ENCODE measurements around the gene FAM83G.
"Not testable (repeated sequence)": the region's sequence is repeated elsewhere in the genome, so short reads cannot be mapped to it uniquely, and the experiment has no call there.

The FAM83G gene

DNA sequence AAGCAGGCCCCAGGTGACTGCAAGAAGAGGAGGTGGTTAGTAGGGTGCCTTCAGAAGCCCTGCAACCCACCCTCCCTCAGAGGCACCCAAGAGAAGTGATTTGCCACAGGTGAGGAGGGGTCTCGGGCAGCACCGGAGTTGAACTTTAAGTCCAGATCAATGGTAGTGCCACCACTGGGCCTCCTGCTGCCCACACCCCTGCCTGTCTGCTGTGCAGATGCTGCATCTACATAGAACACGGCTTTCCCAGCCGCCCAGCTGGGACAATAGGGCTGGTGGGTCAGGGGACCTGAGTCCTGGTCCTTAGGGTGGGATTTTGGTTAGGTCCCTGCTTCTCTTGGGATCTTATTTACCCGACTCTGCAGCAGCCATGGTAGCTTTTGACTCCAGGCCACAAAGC, 17.6 kb upstream of the FAM83G start:
- DNase-seq: no peak

DNA sequence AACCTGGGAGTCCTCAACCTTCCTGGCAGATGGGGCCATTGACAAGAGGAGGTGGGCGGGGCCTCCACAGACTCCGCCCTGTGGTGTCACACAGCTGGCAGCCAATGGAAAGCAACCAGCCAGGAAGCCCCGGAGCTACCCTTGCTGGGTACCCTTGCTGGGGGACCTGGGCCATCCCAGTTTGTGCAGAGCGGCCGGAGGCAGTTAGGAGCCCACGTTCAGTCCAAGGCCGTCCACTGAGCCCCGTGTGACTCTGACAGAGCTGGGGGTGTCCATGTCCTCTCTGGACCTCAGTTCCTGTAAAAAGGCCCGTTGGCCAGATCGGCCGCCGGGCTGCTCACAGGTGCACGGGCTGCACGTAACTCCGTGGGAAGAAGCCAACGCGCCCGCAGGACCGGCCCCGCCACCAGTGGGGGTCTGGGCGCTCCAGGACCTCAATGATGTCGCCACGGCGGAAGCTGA, 17.1 kb upstream of the FAM83G start:
- DNase-seq: no peak

DNA sequence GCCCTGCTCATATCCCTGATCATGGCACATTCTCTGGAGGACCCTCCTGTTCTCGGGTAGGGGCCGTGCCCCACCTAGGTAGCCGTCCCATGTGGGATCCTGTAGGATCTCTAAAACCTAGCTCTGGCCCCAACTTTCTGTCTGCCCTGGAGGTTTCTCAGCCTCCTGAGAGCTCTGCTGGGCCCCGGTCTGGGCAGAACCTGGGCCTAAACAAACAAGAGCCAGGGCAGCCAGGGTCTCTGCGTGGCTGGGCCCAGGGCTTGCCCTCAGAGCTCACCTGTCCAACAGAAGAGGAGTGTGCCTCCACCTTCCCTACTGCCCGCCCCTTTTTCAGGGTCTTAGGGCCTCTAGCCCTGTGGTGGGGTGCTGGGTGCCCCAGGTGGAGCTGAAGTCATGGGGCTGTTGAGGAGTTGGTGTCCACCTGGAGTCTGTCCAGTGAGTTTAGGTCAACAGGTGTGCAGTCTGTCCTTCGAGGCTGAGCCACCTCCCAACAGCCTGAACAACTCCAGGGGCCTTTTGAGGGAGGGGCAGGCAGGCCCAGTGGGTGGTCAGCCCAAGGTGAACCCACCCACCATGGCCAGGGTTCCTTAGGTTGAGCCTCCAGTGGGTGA, 16.6 kb upstream of the FAM83G start:
- not testable (repeated sequence) for DNase-seq

DNA sequence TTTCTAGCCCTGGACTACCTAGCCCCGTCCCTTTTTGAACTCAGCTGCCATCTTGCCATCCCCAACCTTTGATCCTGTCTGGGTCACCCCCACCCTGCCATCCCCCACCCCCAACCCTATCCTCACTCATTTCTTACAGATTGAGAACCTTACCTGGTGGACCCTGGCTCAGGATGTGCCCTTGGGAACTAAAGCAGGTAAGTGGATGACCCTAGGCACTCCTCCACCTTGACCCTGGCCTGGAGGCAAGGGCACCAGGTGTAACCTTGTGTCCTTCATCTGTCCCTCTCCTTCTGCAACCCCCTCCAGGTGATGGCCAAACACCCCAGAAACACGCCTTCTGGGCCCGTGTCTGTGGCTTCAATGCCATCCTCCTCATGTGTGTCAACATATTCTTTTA, 15.5 kb upstream of the FAM83G start:
- no peak for DNase-seq

DNA sequence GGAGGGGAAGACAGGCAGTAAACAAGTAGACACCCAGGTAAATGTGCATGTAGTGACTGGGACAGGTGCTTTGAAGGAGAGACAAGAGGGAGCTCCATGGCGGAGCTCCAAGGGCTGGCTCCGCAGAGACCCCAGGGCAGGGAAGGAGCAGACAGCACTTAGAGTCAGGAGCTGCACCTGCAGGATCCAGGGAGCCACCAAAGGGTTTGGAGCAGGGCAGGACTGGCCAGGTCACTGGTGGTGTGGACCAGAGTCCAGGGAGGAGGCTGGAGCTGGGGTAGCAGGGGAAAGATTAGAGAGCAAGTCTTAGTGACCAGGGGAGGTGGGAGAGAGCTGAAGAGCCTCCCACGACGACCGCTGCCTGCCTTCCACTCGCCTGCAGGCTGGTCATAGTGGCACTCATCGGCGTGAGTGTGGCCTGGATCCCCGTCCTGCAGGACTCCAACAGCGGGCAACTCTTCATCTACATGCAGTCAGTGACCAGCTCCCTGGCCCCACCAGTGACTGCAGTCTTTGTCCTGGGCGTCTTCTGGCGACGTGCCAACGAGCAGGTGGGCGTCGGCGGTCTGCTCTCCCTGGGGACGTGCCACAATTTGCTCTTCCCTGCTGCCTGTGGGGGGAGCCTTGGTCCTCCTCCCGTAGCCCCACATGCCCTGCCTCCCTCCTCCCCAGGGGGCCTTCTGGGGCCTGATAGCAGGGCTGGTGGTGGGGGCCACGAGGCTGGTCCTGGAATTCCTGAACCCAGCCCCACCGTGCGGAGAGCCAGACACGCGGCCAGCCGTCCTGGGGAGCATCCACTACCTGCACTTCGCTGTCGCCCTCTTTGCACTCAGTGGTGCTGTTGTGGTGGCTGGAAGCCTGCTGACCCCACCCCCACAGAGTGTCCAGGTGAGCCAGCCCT, 14.7 kb upstream of the FAM83G start:
- DNase-seq: no peak

DNA sequence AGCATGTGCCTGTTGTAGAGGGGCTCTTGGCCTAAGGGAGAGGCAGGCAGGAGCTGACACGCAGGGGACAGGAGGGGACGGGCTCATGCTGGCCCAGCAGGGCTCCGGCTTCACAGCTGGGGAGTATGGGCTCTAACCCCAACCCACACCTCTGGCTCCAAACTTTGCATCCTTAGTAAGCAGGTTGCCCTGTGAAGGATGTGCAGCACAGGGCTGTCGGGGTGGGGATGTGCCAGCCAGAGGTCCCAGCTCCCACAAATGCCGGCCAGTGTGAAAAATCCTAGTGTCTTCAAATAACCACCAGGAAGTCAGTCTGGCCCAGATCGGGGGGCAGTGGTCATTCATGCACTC, 14.0 kb upstream of the FAM83G start:
- no peak for DNase-seq

DNA sequence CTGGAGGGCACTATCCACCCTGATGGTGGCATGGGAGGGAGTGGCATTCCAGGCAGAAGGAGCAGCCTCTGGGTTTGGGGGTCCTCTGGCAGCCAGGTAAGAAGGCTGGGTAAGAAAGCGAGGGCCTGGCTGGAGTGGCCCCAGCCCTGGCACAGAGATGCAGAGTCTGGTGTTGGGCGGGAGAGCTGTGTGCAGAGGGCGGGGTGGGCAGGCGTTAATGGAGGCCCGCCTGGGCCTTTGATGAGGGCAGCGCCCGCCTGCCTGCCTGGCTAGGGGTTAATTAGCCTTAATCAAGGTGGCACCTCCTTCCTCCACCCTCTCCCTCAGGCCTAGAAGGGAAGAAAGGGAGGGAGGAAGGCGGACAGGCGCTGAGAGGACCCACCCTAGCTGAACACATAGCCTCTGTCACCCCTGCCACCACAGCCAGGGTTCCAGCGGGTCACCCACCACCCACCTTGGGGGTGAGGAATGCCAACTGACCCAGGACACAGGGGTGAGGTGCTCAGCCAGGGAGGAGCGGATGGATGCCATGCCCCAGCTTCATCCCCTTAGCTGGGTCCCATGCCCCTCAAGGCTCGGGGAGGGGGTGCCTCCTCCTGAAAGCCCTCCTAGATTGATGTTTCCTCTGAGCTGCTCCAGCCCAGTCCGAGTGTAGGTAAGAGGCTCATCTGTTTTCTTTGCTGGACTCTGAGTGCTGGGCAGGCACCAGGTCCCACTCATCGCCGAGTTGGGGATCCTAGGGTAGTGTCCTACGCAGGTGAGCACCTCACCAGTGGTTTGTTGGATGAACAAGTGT, 13.4 kb upstream of the FAM83G start:
- no peak for DNase-seq

DNA sequence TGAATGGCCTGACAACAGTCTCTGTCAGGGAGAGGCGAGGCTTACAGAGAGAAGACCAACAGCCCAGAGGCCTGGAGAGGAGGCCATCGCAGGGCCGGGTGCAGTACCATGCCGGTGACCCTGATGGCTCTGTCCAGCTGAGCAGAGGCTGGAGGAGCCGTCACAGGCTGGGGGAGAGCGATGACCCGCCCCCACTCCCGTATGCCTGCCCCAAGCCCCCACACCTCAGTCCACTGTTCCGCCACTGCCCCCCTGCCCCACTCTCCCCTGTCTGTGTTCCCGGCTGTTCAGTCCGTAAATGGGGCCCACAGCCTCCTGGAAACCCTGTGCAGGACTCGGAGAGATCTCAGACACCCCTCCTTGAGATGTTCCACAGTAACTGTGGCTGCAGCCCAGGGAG, 12.8 kb upstream of the FAM83G start:
- no peak for DNase-seq

DNA sequence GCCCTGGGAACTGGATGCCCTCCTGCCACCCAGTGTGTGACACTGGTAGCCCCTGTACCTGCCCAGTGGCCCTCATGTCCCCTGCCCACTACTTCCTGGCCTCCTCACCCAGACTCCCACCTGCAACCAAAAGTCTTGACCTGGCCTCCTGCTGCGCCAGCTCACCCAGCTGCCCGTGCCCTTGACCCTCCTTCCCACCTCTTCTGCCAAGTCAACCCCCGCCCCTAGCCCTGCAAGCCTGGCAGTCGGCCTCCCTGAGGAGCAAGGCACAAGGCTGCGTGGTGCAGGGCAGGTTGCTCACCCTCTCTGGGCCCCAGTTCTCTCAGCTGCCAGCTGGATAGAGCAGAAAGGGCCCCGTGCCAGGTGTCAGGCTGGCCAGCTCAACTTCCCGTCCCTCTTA, 12.3 kb upstream of the FAM83G start:
- no peak for DNase-seq

DNA sequence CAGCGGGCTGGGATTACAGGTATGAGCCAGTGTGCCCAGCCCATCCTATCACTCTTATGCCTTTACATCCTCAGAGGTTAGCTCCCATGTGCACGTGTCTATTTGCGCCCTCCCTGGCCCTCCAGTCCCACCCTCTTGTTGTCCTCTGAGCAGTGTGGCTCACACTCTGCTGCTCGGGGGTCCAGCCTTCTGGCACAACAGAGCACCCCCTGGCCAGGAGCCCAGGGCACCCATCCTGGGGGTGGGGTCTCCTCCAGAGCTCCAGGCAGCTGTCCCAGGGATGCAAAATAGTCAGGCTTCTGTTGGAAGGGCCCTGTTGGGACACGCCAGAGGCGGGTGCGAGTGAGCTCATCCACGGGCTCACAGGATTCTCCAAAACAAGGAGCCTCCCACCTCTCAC, 11.7 kb upstream of the FAM83G start:
- no peak for DNase-seq

DNA sequence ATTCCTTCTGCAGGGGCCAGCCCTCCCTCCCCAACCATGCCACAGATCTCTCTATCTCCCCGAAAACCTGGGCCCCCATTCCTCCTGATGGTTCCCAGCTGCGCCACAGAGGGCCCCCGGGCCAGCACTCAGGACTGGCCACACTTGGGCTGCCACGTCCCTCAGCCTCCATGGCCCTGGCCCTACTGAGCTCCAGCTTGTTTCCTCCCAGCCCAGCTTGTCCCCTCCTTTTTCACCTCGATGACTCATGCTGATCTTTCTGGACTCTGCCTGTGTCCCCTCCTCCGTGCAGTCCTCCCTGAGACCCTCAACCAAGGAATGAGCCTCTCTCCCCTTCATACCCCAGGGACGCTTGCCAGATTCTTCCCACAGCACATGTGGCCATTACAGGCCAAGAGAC, 10.9 kb upstream of the FAM83G start:
- no peak for DNase-seq

DNA sequence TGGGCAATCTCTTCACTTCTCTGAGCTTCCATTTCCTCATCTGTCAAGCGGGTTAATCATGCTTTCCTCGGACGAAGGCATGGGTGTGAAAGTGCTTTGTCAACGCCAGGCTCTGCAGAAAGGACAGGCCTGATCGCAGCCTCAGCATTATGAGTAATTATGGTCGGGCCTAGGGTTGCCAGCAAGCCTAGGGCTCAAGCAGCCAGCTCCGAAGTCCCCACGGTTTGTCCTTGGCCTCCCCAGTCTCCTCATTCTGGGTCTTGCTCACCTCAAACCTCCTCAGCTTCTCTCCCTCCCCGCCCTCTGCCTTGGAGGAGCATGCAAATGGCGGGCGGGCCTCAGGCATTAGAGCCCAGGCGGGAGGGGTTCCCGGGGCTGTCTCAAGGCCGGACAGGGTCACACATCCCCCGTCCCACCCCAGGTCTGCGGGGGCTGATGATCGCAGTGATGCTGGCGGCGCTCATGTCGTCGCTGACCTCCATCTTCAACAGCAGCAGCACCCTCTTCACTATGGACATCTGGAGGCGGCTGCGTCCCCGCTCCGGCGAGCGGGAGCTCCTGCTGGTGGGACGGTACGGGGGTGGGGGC, 10.2 kb upstream of the FAM83G start:
- DNase-seq: no peak

DNA sequence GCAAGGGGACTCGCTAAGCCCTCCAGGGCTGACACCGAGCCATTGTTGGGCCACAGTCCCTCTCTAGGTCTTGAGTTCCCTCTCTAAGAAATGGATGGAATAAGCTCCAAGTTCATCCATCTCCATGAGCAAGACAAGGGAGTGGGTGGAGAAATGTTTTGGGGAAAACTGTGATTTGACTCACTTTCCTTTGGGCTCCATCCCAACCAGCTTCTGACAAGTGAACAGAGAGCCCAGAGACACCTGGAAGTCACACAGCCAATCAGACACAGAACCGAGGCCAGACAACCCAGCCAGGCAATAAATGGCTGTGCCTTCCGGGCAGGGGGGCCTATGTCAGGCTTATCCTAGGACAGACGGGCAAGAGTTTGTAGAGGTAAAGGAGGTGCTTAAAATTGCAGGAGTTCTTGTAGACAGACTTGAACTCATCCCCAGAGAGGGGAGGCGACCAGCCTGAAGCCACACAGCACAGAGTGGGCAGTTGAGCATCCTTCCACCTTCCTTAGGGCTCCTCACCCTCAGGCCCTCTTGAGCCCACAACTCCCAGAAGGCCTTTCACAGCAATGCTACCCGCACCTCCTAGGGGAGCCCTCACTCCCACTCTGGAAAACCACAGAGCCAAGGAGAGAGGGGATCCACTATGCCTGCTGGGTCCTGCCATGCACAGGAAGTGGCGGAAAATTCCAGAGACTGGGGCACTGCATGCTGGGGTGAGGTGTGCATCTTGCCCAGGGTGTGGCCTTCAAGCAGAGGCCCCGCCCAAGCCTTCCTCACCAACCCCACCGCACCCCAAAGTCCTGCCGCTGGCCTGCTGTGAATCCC, 9.5 kb upstream of the FAM83G start:
- DNase-seq: no peak

DNA sequence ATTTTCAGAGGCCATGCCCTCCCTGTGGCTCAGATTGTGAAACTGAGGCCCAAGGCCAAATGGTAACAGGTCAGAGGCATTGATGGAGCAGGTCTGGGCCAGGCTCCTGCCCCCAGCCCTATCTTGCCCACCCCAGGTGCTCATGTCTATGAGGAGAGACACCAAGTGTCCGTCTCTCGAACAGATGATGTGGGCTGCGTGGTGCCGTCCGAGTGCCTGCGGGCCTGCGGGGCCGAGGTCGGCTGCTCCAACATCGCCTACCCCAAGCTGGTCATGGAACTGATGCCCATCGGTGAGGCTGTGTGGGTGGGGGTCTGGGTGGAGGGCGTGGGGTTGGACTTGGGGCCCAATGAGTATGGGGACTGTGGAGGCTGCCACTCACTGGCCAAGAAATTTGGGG, 8.7 kb upstream of the FAM83G start:
- DNase-seq: no peak

DNA sequence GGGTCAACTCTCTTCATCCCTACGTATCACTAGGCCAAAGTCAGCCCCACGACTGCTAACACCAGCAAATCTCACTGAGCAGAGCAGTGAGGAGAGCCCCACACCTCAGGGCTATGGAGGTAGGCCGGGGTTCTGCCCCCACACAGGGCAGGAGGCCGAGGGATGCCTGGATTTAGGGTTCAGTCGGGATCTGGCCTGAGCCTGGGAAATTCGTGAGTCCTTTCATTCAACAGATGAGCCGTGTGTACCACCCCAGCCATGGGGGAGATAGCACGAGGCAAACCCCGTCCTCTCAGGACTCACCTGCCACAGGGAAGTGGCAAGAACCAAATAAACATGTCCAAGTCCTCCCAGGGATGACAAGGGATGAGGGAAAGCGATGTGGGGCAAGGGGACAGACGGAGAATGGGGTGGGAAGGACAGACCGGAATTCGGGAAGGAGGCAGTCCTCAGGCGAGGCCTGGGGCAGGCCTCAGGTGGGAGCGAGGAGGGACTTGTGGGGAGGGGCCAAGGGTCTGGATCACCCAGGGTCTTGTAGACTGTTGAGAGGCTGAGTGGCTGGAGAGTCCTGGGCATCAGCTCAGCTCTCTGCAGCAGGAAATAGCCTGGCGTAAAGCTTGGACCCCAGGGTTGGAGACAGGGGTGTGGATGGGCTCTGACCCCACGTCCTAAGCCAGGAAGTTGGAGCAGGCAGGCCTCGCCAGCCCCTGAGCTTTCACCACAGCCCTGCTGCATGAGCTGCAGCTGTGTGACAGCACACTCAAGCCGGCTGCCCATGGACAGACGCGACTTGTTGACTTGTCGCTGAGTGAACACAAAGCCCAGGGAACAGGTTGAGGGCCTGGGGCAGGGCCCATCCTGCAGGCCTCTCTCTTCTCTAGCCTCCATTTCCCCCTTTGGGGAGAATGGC, 7.9 kb upstream of the FAM83G start:
- no peak for DNase-seq

DNA sequence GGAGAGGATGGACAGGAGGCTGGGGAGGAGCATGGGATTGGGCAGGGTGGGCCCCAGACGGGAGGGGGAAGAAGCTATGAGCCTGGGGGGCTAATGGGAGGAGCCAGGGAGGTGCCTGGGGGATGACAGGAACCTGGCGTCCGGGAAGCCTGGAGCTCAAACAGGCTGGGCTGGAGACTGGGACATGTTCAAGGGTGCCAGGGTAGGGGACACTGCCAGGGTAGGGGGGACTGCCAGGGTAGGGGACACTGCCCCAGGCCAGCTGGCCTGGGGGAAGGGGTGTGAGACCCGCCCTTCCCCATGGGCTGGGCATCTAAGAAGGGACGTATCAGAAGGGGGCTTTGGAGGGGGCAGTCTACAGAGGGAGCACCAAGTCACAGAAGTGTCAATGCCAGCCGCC, 7.0 kb upstream of the FAM83G start:
- no peak for DNase-seq

DNA sequence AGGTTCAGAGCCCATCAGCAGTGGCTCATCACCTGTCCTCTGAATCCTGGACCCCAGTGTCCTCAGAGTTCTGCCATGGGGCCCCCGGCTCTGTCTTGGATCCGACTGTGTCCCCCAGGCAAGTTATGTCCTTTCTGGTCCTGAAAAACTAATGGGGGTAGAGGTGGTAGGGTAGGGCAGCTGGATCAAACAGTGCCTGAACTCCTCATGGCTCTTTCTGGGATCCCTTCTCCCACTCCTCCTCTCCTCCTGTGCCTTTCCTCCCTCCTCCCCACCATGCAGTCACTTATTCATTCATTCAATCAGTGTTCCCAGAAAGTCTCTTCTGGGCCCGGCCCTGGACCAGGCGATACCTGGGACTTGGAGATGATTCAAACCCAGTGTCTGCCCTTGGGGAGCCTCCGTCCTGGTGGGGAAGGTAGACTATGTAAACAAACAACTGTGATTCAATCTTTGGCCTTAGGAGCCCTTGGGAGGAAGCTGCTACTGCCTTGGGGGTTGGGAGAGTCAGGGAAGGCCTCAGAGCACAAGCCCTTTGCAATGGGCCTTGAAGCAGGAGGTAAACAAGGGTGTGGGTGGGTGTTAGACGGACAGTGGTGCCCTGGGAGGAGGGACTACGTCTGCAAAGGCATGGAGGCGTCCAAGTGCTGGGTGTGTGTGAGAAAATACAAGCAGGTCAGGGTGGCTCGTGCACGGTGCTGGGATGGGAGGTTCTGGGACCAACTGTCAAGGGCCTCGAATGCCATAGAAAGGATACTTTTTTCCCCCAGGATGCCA, 6.4 kb upstream of the FAM83G start:
- no peak for DNase-seq

DNA sequence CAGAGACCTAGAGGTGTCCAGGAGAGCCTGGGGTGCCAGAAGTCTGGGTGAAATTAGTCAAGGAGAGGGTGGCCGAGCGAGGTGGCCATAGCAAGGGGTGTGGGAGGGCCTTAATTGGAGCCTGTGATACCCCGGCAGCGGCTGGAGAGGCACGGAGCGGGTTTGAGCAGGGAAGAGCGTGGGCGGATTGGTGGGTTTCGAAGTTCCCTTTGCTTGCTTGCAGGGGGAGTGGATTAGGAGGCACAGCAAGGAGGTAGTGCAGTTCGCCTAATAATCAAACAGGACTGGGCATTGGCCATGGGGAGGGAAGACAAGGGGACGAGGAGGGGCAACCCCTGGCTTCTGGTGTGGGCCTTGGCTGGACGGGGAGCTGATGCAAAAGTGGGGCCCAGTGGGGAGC, 5.4 kb upstream of the FAM83G start:
- DNase-seq: no peak

DNA sequence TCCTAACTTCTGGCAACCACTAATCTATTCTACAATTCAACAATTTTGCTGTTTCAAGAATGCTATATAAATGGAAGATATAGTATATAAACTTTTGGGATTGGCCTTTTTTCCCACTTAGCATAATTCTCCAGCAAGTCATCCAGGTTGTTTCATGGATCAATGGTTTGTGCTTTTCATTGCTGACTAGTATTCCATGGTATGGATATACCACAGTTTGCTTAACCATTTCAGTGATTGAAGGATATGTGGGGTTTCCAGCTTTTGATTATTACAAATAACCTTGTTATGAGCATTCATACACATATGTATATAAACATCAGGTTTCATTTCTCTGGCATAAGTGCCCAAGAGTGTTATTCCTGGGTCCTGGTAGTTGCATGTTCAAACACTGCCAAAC, 2.1 kb upstream of the FAM83G start:
- DNase-seq: no peak

DNA sequence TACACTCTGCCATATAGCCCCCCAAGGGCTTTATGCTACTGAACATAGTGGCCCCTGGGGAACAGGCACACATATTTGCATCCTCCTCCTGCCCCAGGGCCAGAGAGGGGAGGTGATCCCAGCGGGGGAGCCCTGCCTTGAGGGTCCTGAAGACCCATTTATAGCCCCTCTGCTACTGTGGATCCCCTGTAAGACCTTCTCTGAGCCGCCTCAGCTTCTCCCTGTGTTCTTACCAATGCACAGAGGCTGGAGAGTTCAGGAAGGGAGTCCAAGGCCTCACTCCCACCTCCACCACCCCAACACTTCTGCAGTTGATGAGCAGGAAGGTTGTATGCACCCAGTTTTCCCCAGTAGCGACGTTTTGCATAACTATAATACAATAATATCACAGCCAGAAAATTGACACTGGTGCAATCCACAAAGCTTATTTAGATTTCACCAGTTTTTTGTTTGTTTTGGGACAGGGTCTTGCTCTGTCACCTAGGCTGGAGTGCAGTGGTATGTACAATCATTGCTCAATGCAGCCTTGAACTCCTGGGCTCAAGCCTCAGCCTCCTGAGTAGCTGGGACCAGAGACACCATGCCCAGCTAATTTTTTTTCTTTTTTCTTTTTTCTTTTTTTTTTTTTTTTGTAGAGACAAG, 1.3 kb upstream of the FAM83G start:
- DNase-seq: no peak

Measured in NCI-H1048 (cell line).